ENCODE data around the gene GDPGP1.

- TF ChIP-seq CTCF (IDR thresholded peaks at IDR 0.05; ENCODE audit: insufficient read depth, low read depth, low read length) (no peak), EZH2 (IDR thresholded peaks at IDR 0.05; ENCODE audit: insufficient read depth, low read length) (no peak)
These were observed 33.4 kb upstream of the GDPGP1 start for GRCh38 chr15:90200534-90201129.
